ENCODE measurements around the gene MSI2. TPM values are rescaled to one million over a fixed set of nuclear protein-coding genes. Genes with fewer than 3 reads are reported as not detected.
A peak's percentile ranks its signal among the peaks of the same experiment; 100 is the strongest.

The MSI2 gene
- polyA plus RNA-seq, 1 of the 3 experiments (the other 2 are of a cell fraction): 24.1 TPM

DNA sequence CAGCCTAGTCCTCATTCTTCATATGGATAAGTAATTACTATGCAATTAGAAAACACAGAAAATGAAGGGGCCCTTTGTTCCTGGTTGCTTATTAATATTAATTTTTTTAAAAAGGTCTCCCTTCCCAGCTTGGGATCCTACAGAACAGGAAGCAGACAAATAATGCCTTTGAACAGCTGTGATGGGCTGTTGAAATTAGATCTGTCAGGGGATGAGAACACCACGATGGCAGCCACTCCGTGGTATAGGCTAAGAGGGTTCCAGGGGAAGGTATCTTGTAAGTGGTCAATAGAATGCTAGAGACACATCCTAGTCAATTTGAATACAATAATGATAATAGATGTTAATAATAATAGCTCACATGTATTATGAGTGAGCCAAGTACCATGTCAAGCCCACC is 405.7 kb downstream of the MSI2 start:
- H3K9me2 ChIP-seq: no peaks in the 10 kb centered on the region
- peaks cover 12% of the 10 kb centered on the region for H3F3A ChIP-seq (replicated peaks; ENCODE audit: insufficient read depth)
- 92% methylated on average over 2 of the region's 2 CpGs for WGBS (ENCODE audit: low lambda C conversion rate)
- H2AFZ ChIP-seq (ENCODE audit: low read depth): no peak overlapping the region
- H3K4me1 ChIP-seq (ENCODE audit: control insufficient read depth in 1 of 2, insufficient read depth in 2 of 2, low read depth in 1 of 2, low read length in 1 of 2): peaks cover 28 to 77% of the 10 kb centered on the region in 2 experiments
- TF ChIP-seq EZH2phosphoT487 (IDR thresholded peaks at IDR 0.05; ENCODE audit: borderline replicate concordance, low read depth): no peak
- no peak for TF ChIP-seq RAD21 (IDR thresholded peaks at IDR 0.05; ENCODE audit: low read length)
- TF ChIP-seq FOXM1 (IDR thresholded peaks at IDR 0.05; ENCODE audit: low read depth): no peak
- no peak for TF ChIP-seq NRF1 (IDR thresholded peaks at IDR 0.05; ENCODE audit: low read depth, low read length)
- TF ChIP-seq JUND (IDR thresholded peaks at IDR 0.05): no peak
- TF ChIP-seq, protein P1, sequence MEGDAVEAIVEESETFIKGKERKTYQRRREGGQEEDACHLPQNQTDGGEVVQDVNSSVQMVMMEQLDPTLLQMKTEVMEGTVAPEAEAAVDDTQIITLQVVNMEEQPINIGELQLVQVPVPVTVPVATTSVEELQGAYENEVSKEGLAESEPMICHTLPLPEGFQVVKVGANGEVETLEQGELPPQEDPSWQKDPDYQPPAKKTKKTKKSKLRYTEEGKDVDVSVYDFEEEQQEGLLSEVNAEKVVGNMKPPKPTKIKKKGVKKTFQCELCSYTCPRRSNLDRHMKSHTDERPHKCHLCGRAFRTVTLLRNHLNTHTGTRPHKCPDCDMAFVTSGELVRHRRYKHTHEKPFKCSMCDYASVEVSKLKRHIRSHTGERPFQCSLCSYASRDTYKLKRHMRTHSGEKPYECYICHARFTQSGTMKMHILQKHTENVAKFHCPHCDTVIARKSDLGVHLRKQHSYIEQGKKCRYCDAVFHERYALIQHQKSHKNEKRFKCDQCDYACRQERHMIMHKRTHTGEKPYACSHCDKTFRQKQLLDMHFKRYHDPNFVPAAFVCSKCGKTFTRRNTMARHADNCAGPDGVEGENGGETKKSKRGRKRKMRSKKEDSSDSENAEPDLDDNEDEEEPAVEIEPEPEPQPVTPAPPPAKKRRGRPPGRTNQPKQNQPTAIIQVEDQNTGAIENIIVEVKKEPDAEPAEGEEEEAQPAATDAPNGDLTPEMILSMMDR (IDR thresholded peaks at IDR 0.05): no peak
- TF ChIP-seq NFIC (IDR thresholded peaks at IDR 0.05; ENCODE audit: borderline replicate concordance): no peak
- TF ChIP-seq CHD2 (IDR thresholded peaks at IDR 0.05; ENCODE audit: low read length, partially characterized antibody): no peak
- TF ChIP-seq GATA2 (CRISPR knock-in tag; IDR thresholded peaks at IDR 0.05): no peak
- TF ChIP-seq ELF1 (IDR thresholded peaks at IDR 0.05): no peak
- peak overlapping the region; percentile 66; the same call in 1 of the 2 replicates for H3K9ac ChIP-seq
- H4K20me1 ChIP-seq (ENCODE audit: insufficient read depth): no peaks in the 10 kb centered on the region
- DNase-seq: no peak
- peak overlapping the region; percentile 99 to 100 for H3K27ac ChIP-seq (ENCODE audit: low read depth in 2 of 2, low read length in 1 of 2)
- H3K36me3 ChIP-seq (replicated peaks in 1 of 2; ENCODE audit: control insufficient read depth in 1 of 2, insufficient read depth in 2 of 2, low read length in 1 of 2): peaks cover 0 to 12% of the 10 kb centered on the region in 2 experiments
- no peaks in the 10 kb centered on the region for H3K27me3 ChIP-seq (ENCODE audit: insufficient read depth)
- ChIA-PET POLR2A (interaction anchor here (0.6 to 7.7 kb wide), 13 partner anchors 9 to 405 kb away, joined by 3 to 44 read pairs (median 5); no protein-coding TSS in a partner anchor), CTCF (interaction anchor here (0.7 to 10.4 kb wide), 14 partner anchors 9 to 171 kb away, joined by 3 to 112 read pairs (median 4); no protein-coding TSS in a partner anchor)
- peak overlapping the region in 1 of 2 experiments; percentile 45; a peak in 2 of 4 replicates for H3K4me3 ChIP-seq (ENCODE audit: low read depth in 2 of 2, low read length in 1 of 2)
- H3K4me2 ChIP-seq: peak overlapping the region; percentile 75
- no peaks in the 10 kb centered on the region for H3K79me2 ChIP-seq (ENCODE audit: insufficient read depth)
- H3K9me3 ChIP-seq: no peaks in the 10 kb centered on the region

DNA sequence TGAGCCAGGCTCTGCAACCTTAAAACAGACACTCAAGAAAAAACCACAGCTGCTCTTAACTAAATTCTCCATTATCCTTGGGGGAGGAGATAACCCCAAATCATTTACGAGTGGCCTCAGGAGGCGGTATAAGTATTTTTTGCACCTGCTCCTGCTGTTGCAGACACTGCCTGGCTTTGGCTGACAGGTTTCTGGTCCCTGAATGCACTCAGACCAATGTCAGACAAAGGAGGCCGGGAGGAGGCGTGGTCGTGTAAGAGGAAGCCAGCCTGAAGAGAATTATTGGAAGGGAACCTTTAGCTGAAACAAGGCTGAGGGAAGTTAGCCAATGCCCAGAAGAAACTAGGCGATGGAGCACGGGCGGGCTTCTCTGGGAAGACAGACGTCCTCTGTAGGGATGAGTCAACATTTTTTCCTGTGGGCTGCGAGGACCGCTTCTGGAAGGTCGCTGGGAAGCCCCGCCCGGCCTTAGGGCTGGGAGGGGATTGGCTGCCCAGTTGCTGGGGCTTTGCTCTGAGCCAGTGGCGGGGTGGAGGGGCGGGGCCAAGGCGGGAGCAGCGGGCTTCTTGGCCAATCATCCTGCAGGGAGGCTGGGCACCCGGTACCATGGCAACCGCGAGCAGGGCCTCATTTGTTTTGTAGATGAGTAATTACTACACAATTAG is 406.5 kb downstream of the MSI2 start:
- H3K27ac ChIP-seq (ENCODE audit: low read depth in 2 of 2, low read length in 1 of 2): peak overlapping the region; percentile 99 to 100
- H3K9ac ChIP-seq: peak overlapping the region; percentile 86
- no peaks in the 10 kb centered on the region for H4K20me1 ChIP-seq (ENCODE audit: insufficient read depth)
- H3K4me2 ChIP-seq: peak overlapping the region; percentile 78
- peak overlapping the region; percentile 45 to 47 for H3K4me3 ChIP-seq (ENCODE audit: low read depth in 2 of 2, low read length in 1 of 2)
- ChIA-PET POLR2A (interaction anchor here (0.5 to 7.7 kb wide), 17 partner anchors 8 to 857 kb away, joined by 3 to 44 read pairs (median 4); no protein-coding TSS in a partner anchor), CTCF (interaction anchor here (0.7 to 10.4 kb wide), 15 partner anchors 8 to 535 kb away, joined by 3 to 112 read pairs (median 3); no protein-coding TSS in a partner anchor)
- H3K79me2 ChIP-seq (ENCODE audit: insufficient read depth): no peaks in the 10 kb centered on the region
- peak; percentile 97 for DNase-seq
- peaks cover 28 to 79% of the 10 kb centered on the region in 2 experiments for H3K4me1 ChIP-seq (ENCODE audit: control insufficient read depth in 1 of 2, insufficient read depth in 2 of 2, low read depth in 1 of 2, low read length in 1 of 2)
- peaks cover 0 to 12% of the 10 kb centered on the region in 2 experiments for H3K36me3 ChIP-seq (replicated peaks in 1 of 2; ENCODE audit: control insufficient read depth in 1 of 2, insufficient read depth in 2 of 2, low read length in 1 of 2)
- 22% methylated on average over 17 of the region's 21 CpGs for WGBS (ENCODE audit: low lambda C conversion rate)
- peak overlapping the region; percentile 82 for H2AFZ ChIP-seq (ENCODE audit: low read depth)
- H3K9me3 ChIP-seq: no peaks in the 10 kb centered on the region
- no peaks in the 10 kb centered on the region for H3K27me3 ChIP-seq (ENCODE audit: insufficient read depth)
- peaks cover 12% of the 10 kb centered on the region for H3F3A ChIP-seq (replicated peaks; ENCODE audit: insufficient read depth)
- H3K9me2 ChIP-seq: no peaks in the 10 kb centered on the region
- TF ChIP-seq, protein P2, sequence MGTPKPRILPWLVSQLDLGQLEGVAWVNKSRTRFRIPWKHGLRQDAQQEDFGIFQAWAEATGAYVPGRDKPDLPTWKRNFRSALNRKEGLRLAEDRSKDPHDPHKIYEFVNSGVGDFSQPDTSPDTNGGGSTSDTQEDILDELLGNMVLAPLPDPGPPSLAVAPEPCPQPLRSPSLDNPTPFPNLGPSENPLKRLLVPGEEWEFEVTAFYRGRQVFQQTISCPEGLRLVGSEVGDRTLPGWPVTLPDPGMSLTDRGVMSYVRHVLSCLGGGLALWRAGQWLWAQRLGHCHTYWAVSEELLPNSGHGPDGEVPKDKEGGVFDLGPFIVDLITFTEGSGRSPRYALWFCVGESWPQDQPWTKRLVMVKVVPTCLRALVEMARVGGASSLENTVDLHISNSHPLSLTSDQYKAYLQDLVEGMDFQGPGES (IDR thresholded peaks at IDR 0.05; ENCODE audit: low read depth, low read length): peak; percentile 93
- TF ChIP-seq EP300 (IDR thresholded peaks at IDR 0.05; ENCODE audit: borderline replicate concordance in 1 of 2, low read depth in 1 of 2, low read length in 1 of 2) (peak; percentile 54 to 88; a peak in 3 of 4 replicates), RCOR1 (IDR thresholded peaks at IDR 0.05; ENCODE audit: low read length) (peak; percentile 88), SMC3 (IDR thresholded peaks at IDR 0.05; ENCODE audit: low read depth, low read length) (peak; percentile 31; the same call in 1 of the 2 replicates), SIN3A (IDR thresholded peaks at IDR 0.05; ENCODE audit: borderline replicate concordance, low read depth, low read length) (0 out of 2 replicates have a peak, but pooled peaks have one; percentile 50), MXI1 (IDR thresholded peaks at IDR 0.05; ENCODE audit: low read depth, low read length) (peak; percentile 83), RFX5 (IDR thresholded peaks at IDR 0.05; ENCODE audit: low read length) (peak; percentile 93), FOXJ3 (CRISPR knock-in tag; IDR thresholded peaks at IDR 0.05) (no peak), EZH2phosphoT487 (IDR thresholded peaks at IDR 0.05; ENCODE audit: borderline replicate concordance, low read depth) (no peak), CHD2 (IDR thresholded peaks at IDR 0.05; ENCODE audit: low read length, partially characterized antibody) (peak; percentile 85), GATA2 (CRISPR knock-in tag; IDR thresholded peaks at IDR 0.05) (peak; percentile 34; the same call in 1 of the 2 replicates), JUND (IDR thresholded peaks at IDR 0.05) (peak; percentile 41), ELF1 (IDR thresholded peaks at IDR 0.05) (no peak)
- TF ChIP-seq, protein P3, sequence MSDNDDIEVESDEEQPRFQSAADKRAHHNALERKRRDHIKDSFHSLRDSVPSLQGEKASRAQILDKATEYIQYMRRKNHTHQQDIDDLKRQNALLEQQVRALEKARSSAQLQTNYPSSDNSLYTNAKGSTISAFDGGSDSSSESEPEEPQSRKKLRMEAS (IDR thresholded peaks at IDR 0.05; ENCODE audit: low read depth): peak; percentile 71; the same call in 1 of the 2 replicates
- TF ChIP-seq, protein P4, sequence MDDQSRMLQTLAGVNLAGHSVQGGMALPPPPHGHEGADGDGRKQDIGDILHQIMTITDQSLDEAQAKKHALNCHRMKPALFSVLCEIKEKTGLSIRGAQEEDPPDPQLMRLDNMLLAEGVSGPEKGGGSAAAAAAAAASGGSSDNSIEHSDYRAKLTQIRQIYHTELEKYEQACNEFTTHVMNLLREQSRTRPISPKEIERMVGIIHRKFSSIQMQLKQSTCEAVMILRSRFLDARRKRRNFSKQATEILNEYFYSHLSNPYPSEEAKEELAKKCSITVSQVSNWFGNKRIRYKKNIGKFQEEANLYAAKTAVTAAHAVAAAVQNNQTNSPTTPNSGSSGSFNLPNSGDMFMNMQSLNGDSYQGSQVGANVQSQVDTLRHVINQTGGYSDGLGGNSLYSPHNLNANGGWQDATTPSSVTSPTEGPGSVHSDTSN (IDR thresholded peaks at IDR 0.05): peak; percentile 92
- TF ChIP-seq, protein P5, sequence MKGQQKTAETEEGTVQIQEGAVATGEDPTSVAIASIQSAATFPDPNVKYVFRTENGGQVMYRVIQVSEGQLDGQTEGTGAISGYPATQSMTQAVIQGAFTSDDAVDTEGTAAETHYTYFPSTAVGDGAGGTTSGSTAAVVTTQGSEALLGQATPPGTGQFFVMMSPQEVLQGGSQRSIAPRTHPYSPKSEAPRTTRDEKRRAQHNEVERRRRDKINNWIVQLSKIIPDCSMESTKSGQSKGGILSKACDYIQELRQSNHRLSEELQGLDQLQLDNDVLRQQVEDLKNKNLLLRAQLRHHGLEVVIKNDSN (IDR thresholded peaks at IDR 0.05; ENCODE audit: borderline replicate concordance, low read depth): no peak
